Stimulated activated CD4-positive, alpha-beta T cell treated with anti-CD3 and anti-CD28 coated beads, TNF-alpha, amount 100 ng/mL, for 1 hour (primary cell): Measurements from ENCODE around the gene UNC93B1.
"Not testable (repeated sequence)": the region's sequence is repeated elsewhere in the genome, so short reads cannot be mapped to it uniquely, and the experiment has no call there.

Experiments
- DNase-seq, 3 donors: peaks; one replicate each; pipeline ENCODE4 v3.0.0-alpha.2; 2020; ENCODE audit warnings: low read depth in 3 of 3, low spot score in 1 of 3

UNC93B1 gene

GRCh38 chr11:67994387-67994786 is 9.5 kb downstream of the UNC93B1 start:
- DNase-seq = not testable (repeated sequence)

GRCh38 chr11:67993821-67994220 is 10.1 kb downstream of the UNC93B1 start:
- peak in 1 of 3 donors; percentile 33 for DNase-seq

GRCh38 chr11:67991347-67992121 is 12.4 kb downstream of the UNC93B1 start:
- DNase-seq = not testable (repeated sequence)

- not testable (repeated sequence) for DNase-seq
Observed at GRCh38 chr11:67990546-67991346, 13.2 kb downstream of the UNC93B1 start.

- DNase-seq = not testable (repeated sequence)
Observed at GRCh38 chr11:67985302-67985701, 18.6 kb downstream of the UNC93B1 start.

- DNase-seq = no peak
Observed at GRCh38 chr11:67983951-67984350, 19.9 kb downstream of the UNC93B1 start.

- not testable (repeated sequence) for DNase-seq
Observed at GRCh38 chr11:67982255-67982857, 21.5 kb downstream of the UNC93B1 start.

- not testable (repeated sequence) for DNase-seq
Observed at GRCh38 chr11:67981226-67981625, 22.7 kb downstream of the UNC93B1 start.

GRCh38 chr11:67978766-67979418 is 25.0 kb downstream of the UNC93B1 start:
- DNase-seq = not testable (repeated sequence)

GRCh38 chr11:67974746-67975145 is 29.2 kb downstream of the UNC93B1 start:
- not testable (repeated sequence) for DNase-seq

GRCh38 chr11:67965830-67966348 is 38.0 kb downstream of the UNC93B1 start:
- DNase-seq = not testable (repeated sequence)

- not testable (repeated sequence) for DNase-seq
Observed at GRCh38 chr11:67964746-67965145, 39.2 kb downstream of the UNC93B1 start.

- DNase-seq = not testable (repeated sequence)
Observed at GRCh38 chr11:67963879-67964278, 40.0 kb downstream of the UNC93B1 start.

- not testable (repeated sequence) for DNase-seq
Observed at GRCh38 chr11:67963217-67963616, 40.7 kb downstream of the UNC93B1 start.

- DNase-seq = not testable (repeated sequence)
Observed at GRCh38 chr11:67956236-67956635, 47.7 kb downstream of the UNC93B1 start.

- DNase-seq = peak; percentile 36 to 83 (median 66)
Observed at GRCh38 chr11:67955461-67956007, 48.4 kb downstream of the UNC93B1 start.

GRCh38 chr11:67954971-67955370 is 48.9 kb downstream of the UNC93B1 start:
- DNase-seq = not testable (repeated sequence)

GRCh38 chr11:67954251-67954650 is 49.6 kb downstream of the UNC93B1 start:
- not testable (repeated sequence) for DNase-seq

GRCh38 chr11:67950705-67951104 is 53.2 kb downstream of the UNC93B1 start:
- DNase-seq = not testable (repeated sequence)

GRCh38 chr11:67947785-67948184 is 56.1 kb downstream of the UNC93B1 start:
- DNase-seq = not testable (repeated sequence)
